HEK293T (cell line): Measurements from ENCODE around the gene ZMIZ2.

Source experiments
- ARNT ChIP-seq: fragments of 450-650 bp; IDR thresholded peaks from 2 replicates; pipeline ENCODE4 v1.6.1; 2017; ENCODE audit warnings: mild to moderate bottlenecking
- BHLHE40 ChIP-seq: fragments of 450-650 bp; IDR thresholded peaks from 2 replicates; pipeline ENCODE4 v1.6.1; 2016; ENCODE audit warnings: mild to moderate bottlenecking, moderate library complexity, borderline replicate concordance
- ELF4 ChIP-seq: fragments of 450-650 bp; IDR thresholded peaks from 2 replicates; pipeline ENCODE4 v1.6.1; 2017; ENCODE audit warnings: antibody characterized with exemption
- FOXA1 ChIP-seq: fragments of 450-650 bp; IDR thresholded peaks from 2 replicates; pipeline ENCODE4 v1.6.1; 2016; ENCODE audit warnings: mild to moderate bottlenecking
- FOXM1 ChIP-seq: fragments of 450-650 bp; IDR thresholded peaks from 2 replicates; pipeline ENCODE4 v1.6.1; 2017; ENCODE audit warnings: mild to moderate bottlenecking, borderline replicate concordance
- HDGF ChIP-seq: fragments of 450-650 bp; IDR thresholded peaks from 2 replicates; pipeline ENCODE4 v1.6.1; 2017; ENCODE audit warnings: antibody characterized with exemption, borderline replicate concordance
- NFRKB ChIP-seq: fragments of 450-650 bp; IDR thresholded peaks from 2 replicates; pipeline ENCODE4 v1.6.1; 2016; ENCODE audit warnings: mild to moderate bottlenecking, moderate library complexity
- SP1 ChIP-seq: fragments of 450-650 bp; IDR thresholded peaks from 2 replicates; pipeline ENCODE4 v1.6.1; 2017
- TARDBP ChIP-seq: fragments of 450-650 bp; IDR thresholded peaks from 2 replicates; pipeline ENCODE4 v1.6.1; 2016
- ZNF384 ChIP-seq: fragments of 450-650 bp; IDR thresholded peaks from 2 replicates; pipeline ENCODE4 v1.6.1; 2016
- TF ChIP-seq, protein P1 (sequence below): fragments of 450-650 bp; IDR thresholded peaks from 2 replicates; pipeline ENCODE4 v1.6.1; 2016

DNA sequence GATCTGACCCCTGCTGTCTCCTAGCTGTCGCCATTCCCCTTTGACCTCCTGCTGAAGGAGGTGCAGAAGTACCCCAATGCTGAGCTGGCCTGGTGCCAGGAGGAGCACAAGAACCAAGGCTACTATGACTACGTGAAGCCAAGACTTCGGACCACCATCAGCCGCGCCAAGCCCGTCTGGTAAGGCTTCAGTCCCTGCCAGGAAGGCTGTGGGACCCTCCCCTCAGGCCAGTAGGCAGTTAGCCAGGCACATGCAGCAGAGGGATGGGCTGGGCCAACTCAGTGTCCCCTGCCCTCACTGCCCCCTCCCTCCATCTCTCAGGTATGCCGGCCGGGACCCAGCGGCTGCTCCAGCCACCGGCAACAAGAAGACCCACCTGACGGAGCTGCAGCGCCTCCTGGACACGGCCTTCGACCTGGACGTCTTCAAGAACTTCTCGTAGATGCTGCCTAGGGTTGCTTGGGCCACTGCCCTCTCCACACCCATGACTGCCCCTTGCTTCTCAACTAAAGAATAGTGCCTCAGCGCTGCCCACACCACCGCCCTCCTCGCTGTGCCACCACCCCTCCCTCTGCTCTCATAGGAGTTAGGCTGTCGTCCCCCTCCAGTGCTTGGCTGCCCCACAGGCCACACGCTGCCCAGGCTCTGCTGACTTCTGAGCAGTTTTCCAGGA is 41.0 kb upstream of the ZMIZ2 start:
- TF ChIP-seq TARDBP (no peak), HDGF (no peak), ARNT (no peak), ELF4 (no peak), BHLHE40 (no peak), FOXA1 (no peak), NFRKB (no peak), ZNF384 (no peak), FOXM1 (no peak), SP1 (no peak)
- TF ChIP-seq, protein P1, sequence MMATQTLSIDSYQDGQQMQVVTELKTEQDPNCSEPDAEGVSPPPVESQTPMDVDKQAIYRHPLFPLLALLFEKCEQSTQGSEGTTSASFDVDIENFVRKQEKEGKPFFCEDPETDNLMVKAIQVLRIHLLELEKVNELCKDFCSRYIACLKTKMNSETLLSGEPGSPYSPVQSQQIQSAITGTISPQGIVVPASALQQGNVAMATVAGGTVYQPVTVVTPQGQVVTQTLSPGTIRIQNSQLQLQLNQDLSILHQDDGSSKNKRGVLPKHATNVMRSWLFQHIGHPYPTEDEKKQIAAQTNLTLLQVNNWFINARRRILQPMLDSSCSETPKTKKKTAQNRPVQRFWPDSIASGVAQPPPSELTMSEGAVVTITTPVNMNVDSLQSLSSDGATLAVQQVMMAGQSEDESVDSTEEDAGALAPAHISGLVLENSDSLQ, result no peak
